Stimulated activated naive CD8-positive, alpha-beta T cell treated with anti-CD3 and anti-CD28 coated beads, Interleukin-15, Interleukin-2, amounts not matched to agents 100 ng/mL and 50 ng/mL, for 24 hours (primary cell): ENCODE measurements around the gene FASTKD3.

Experiments
- H3K27ac Mint-ChIP-seq: one replicate; pipeline ENCODE4 v1.8.0; 2021; ENCODE audit warnings: mild to moderate bottlenecking, mixed read lengths
- H3K27me3 Mint-ChIP-seq: one replicate; pipeline ENCODE4 v1.8.0; 2021; ENCODE audit warnings: mixed read lengths
- H3K36me3 Mint-ChIP-seq: one replicate; pipeline ENCODE4 v1.8.0; 2021; ENCODE audit warnings: low read depth, mixed read lengths
- H3K4me1 Mint-ChIP-seq: one replicate; pipeline ENCODE4 v1.8.0; 2021; ENCODE audit warnings: low read depth, mixed read lengths
- H3K4me3 Mint-ChIP-seq: one replicate; pipeline ENCODE4 v1.8.0; 2021; ENCODE audit warnings: mild to moderate bottlenecking, mixed read lengths
- H3K9me3 Mint-ChIP-seq: one replicate; pipeline ENCODE4 v1.8.0; 2021; ENCODE audit warnings: mixed read lengths

Gene FASTKD3

DNA sequence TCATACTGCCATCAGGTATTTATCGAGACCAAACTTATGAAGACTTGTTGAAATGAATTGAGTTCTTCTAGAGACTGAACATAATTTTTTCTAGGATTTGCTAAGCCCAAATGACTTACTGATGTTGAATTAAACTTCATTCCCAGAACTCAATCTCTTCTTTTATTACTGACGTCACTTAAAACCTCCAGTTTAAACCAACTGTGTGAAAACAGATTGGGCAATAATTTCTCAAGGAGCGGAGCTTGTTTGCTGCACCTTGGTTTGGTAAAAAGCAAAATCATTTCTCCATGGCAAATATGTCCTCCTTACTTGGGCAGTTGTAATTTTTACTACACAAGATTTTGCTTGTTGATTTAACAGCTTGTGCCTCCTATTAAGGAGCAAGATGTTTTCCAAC lies 55.3 kb downstream of the FASTKD3 start:
- peaks cover 47% of the 10 kb centered on the region for H3K27me3 Mint-ChIP-seq

DNA sequence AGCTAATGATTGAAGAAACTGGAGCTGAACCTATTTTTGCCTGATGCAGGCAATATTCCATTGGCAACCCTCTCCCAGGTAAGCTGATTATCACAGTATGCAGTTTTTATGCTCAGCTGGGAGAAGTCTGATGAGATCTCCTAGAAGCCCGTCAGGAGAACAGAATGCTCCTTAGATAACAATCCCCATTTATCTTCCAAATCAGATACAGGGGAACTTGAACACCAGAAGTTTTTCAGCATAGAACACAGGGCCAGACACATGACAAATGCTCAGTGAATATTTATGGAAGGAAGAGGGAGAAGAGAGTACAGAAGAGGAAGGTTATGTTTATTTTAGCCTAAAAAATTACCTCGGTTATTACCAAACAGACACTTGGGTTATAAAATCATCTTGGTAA lies 55.8 kb downstream of the FASTKD3 start:
- Mint-ChIP-seq H3K27ac (no peak overlapping the region), H3K4me3 (no peak overlapping the region), H3K27me3 (peaks cover 49% of the 10 kb centered on the region), H3K4me1 (no peaks in the 10 kb centered on the region), H3K9me3 (no peaks in the 10 kb centered on the region), H3K36me3 (no peaks in the 10 kb centered on the region)

More for the DNA sequence above, 55.3 kb downstream of the FASTKD3 start:
- Mint-ChIP-seq H3K4me1 (no peaks in the 10 kb centered on the region), H3K27ac (no peak overlapping the region), H3K4me3 (no peak overlapping the region), H3K9me3 (no peaks in the 10 kb centered on the region), H3K36me3 (no peaks in the 10 kb centered on the region)

DNA sequence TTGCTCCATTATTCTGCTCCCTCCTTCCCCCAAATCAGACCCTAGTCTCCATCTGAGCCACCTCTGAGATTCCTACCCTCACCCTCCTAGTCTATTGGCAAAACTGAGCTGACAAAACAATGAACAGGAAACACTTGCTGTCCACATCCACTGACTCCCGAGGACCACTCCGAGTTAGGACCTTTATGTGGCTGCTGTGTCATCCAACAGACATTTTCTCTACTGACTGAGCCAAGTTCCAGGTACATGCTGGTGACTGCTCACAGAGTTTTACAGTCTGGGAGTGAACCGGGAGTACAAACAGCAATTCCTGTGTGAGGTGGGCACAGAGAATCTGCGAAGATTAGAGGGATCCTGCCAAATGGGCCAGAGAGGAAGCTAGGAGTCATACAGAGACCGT lies 57.1 kb downstream of the FASTKD3 start:
- Mint-ChIP-seq H3K9me3 (no peaks in the 10 kb centered on the region), H3K4me3 (no peak overlapping the region), H3K4me1 (no peaks in the 10 kb centered on the region), H3K36me3 (no peaks in the 10 kb centered on the region), H3K27ac (no peak overlapping the region), H3K27me3 (peaks cover 45% of the 10 kb centered on the region)
